Endodermal cell (in vitro differentiated cells): Measurements from ENCODE around the gene TSHZ2. TPM values are rescaled to one million over a fixed set of nuclear protein-coding genes. Genes with fewer than 3 reads are reported as not detected.
A peak's percentile ranks its signal among the peaks of the same experiment; 100 is the strongest.

Experiments used
- DNase-seq: peaks from one replicate; pipeline ENCODE4 v3.0.0-alpha.2; 2017
- H3K27ac ChIP-seq: 2 replicates; pipeline ENCODE4 v1.5.1; 2013; ENCODE audit warnings: mild to moderate bottlenecking, low read depth, low read length, moderate library complexity
- H3K27me3 ChIP-seq: 2 replicates; pipeline ENCODE4 v1.6.1; 2013; ENCODE audit warnings: mild to moderate bottlenecking, low read length, moderate library complexity; ENCODE audit not compliant: insufficient read depth, control insufficient read depth, poor library complexity, severe bottlenecking
- H3K36me3 ChIP-seq: 2 replicates; pipeline ENCODE4 v1.7.0; 2013; ENCODE audit warnings: mild to moderate bottlenecking, low read length, moderate library complexity; ENCODE audit not compliant: control insufficient read depth, insufficient read depth
- H3K4me1 ChIP-seq: one replicate; pipeline ENCODE4 v1.7.0; 2013; ENCODE audit warnings: low read length; ENCODE audit not compliant: control insufficient read depth, insufficient read depth
- H3K4me3 ChIP-seq: 2 replicates; pipeline ENCODE4 v1.5.1; 2013; ENCODE audit warnings: mild to moderate bottlenecking, low read length, moderate library complexity
- H3K9ac ChIP-seq: 2 replicates; pipeline ENCODE4 v1.6.1; 2013; ENCODE audit warnings: mild to moderate bottlenecking, low read length, moderate library complexity; ENCODE audit not compliant: poor library complexity, severe bottlenecking; ENCODE audit errors: extremely low read depth
- H3K9me3 ChIP-seq: 2 replicates; pipeline ENCODE4 v1.6.1; 2013; ENCODE audit warnings: mild to moderate bottlenecking, low read length, moderate library complexity; ENCODE audit not compliant: control insufficient read depth
- H3K27ac Mint-ChIP-seq: 2 replicates; pipeline ENCODE4 v1.8.0; 2020; ENCODE audit warnings: mixed read lengths
- H3K27me3 Mint-ChIP-seq: 2 replicates; pipeline ENCODE4 v1.8.0; 2021; ENCODE audit warnings: mild to moderate bottlenecking, mixed read lengths; ENCODE audit not compliant: insufficient read depth
- H3K36me3 Mint-ChIP-seq: 2 replicates; pipeline ENCODE4 v1.8.0; 2020; ENCODE audit warnings: low read depth, mixed read lengths
- H3K4me1 Mint-ChIP-seq: 2 replicates; pipeline ENCODE4 v1.8.0; 2020; ENCODE audit warnings: mixed read lengths
- H3K4me3 Mint-ChIP-seq: 2 replicates; pipeline ENCODE4 v1.8.0; 2020; ENCODE audit warnings: mild to moderate bottlenecking, moderate library complexity, mixed read lengths
- H3K9me3 Mint-ChIP-seq: 2 replicates; pipeline ENCODE4 v1.8.0; 2020; ENCODE audit warnings: mild to moderate bottlenecking, mixed read lengths
- WGBS, 2 experiments: methylation state at CpG; one replicate each; pipeline versions ENCODE4 v1.1.5 to v1.1.7; 2013; ENCODE audit warnings: missing lambda C conversion rate in 2 of 2, mixed read lengths in 1 of 2; ENCODE audit not compliant: insufficient coverage in 1 of 2, insufficient read length in 1 of 2; 5-methylcytosine and 5-hydroxymethylcytosine counted together
- total RNA-seq, 2 donors: library from RNA; stranded (reverse); fragmentation: NEBNext Ultra II Directional in 1 of 2; extraction: Animal tissue kit (Norgen Biotek cat#: 25700) in 1 of 2; gene quantifications; 2 replicates in 1 of 2; 3 replicates in 1 of 2; pipeline ENCODE4 v1.2.1, GENCODE V29; 2021
- TF ChIP-seq, protein P1 (sequence below): fragments of 200-600 bp; sonication (generic); conservative IDR thresholded peaks from 2 replicates; pipeline ENCODE4 v1.5.0; 2021; ENCODE audit warnings: antibody characterized with exemption, mild to moderate bottlenecking

Gene TSHZ2
- total RNA-seq, 2 donors from 2014 or later, result 0.07 to 0.31 TPM

DNA sequence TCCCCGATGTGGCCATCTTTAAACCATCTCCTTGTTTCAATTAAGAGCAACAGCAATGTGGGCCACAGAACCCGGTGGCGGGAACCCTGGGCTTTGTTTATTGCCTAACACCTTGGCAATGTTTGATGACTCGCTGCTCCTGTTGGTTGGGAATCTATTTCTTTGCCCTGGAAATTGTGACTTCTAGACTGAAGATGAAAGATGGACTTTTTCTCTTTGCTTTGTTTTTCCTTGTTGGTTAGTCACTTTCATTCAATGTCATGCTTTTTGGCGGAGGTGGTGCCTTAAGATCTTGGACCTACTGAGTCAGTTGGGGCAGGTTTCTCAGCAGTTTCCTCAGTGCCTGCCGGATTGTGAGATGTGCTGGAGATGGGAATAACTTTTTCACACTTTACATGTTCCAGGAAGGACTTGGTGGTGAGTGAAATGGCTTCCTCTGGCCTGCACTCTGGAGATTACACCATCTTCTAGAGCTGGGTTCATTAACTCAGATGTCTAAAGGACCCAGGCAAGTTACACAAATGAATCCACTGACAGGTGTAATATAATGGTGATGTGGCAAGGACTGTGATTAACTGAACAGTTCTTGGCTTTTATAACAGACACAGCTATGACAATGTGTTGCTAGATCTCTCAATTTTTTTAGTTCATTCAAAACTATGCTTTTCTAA is 56.3 kb downstream of the TSHZ2 start:
- Histone ChIP-seq H3K9ac (no peak overlapping the region), H3K4me1 (no peaks in the 10 kb centered on the region), H3K9me3 (no peaks in the 10 kb centered on the region), H3K4me3 (no peak overlapping the region), H3K36me3 (no peaks in the 10 kb centered on the region), H3K27ac (no peak overlapping the region), H3K27me3 (no peaks in the 10 kb centered on the region)
- no peaks in the 10 kb centered on the region for H3K36me3 Mint-ChIP-seq
- H3K4me3 Mint-ChIP-seq, result no peak overlapping the region
- TF ChIP-seq, protein P1, sequence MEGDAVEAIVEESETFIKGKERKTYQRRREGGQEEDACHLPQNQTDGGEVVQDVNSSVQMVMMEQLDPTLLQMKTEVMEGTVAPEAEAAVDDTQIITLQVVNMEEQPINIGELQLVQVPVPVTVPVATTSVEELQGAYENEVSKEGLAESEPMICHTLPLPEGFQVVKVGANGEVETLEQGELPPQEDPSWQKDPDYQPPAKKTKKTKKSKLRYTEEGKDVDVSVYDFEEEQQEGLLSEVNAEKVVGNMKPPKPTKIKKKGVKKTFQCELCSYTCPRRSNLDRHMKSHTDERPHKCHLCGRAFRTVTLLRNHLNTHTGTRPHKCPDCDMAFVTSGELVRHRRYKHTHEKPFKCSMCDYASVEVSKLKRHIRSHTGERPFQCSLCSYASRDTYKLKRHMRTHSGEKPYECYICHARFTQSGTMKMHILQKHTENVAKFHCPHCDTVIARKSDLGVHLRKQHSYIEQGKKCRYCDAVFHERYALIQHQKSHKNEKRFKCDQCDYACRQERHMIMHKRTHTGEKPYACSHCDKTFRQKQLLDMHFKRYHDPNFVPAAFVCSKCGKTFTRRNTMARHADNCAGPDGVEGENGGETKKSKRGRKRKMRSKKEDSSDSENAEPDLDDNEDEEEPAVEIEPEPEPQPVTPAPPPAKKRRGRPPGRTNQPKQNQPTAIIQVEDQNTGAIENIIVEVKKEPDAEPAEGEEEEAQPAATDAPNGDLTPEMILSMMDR, result no peak
- peaks cover 2% of the 10 kb centered on the region for H3K27me3 Mint-ChIP-seq
- DNase-seq, result no peak
- whole genome bisulfite sequencing, 2 experiments, result 93 to 96% methylated on average over 4 to 6 of the region's 6 CpGs
- H3K9me3 Mint-ChIP-seq, result no peaks in the 10 kb centered on the region
- no peak overlapping the region for H3K27ac Mint-ChIP-seq
- no peaks in the 10 kb centered on the region for H3K4me1 Mint-ChIP-seq

DNA sequence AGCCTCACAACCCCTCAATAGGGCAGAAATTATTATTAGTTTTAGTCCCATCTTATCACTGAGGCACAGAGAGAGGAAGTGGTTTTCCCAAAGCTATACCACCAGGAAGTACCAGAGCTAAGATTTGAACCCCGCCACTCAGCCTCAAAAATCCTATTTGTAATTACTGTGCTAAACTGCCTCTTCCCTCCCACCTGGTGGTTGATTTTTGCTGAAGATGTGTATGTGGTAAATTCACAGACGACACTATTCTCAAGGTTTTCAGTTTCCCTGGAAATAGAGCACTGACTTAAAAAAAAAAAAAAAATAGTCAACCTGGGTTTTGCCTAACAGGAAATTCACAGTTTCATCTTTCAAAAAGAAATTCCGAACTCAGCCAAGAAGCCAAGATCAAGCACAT is 57.9 kb downstream of the TSHZ2 start:
- Mint-ChIP-seq H3K36me3 (no peaks in the 10 kb centered on the region), H3K4me3 (no peak overlapping the region)

DNA sequence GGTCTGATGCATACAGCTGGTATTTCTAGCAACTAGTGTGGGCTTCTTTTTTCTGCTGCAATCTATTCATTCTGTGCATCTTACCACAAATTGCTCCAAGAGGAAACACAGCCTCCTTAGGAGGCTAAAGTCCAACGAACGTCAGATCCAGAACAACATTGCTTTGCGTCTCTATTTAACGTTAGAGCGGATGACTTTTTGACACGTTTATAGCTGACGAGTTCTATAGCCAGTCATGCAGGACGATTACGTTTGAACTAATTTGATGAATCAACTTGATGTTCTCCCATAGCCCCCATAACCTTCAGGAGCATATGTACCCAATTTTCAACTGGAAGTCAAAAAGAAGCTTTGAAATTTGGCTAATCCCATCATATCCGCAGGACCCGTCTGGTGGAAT is 59.9 kb downstream of the TSHZ2 start:
- Histone ChIP-seq H3K4me3 (no peak overlapping the region), H3K36me3 (no peaks in the 10 kb centered on the region), H3K4me1 (no peaks in the 10 kb centered on the region), H3K27ac (no peak overlapping the region), H3K27me3 (no peaks in the 10 kb centered on the region), H3K9ac (no peak overlapping the region), H3K9me3 (no peaks in the 10 kb centered on the region)
- no peaks in the 10 kb centered on the region for H3K9me3 Mint-ChIP-seq
- H3K36me3 Mint-ChIP-seq, result no peaks in the 10 kb centered on the region
- no peak overlapping the region for H3K27ac Mint-ChIP-seq
- H3K4me3 Mint-ChIP-seq, result no peak overlapping the region
- H3K4me1 Mint-ChIP-seq, result peaks cover 5% of the 10 kb centered on the region
- 93 to 94% methylated on average over 11 of the region's 11 CpGs for WGBS, 2 experiments
- H3K27me3 Mint-ChIP-seq, result peaks cover 2% of the 10 kb centered on the region
- no peak for DNase-seq
- TF ChIP-seq, protein P1, result no peak

More for the DNA sequence above, 57.9 kb downstream of the TSHZ2 start:
- Histone ChIP-seq H3K36me3 (no peaks in the 10 kb centered on the region), H3K4me1 (no peaks in the 10 kb centered on the region), H3K4me3 (no peak overlapping the region), H3K9ac (no peak overlapping the region), H3K27me3 (no peaks in the 10 kb centered on the region), H3K9me3 (no peaks in the 10 kb centered on the region), H3K27ac (no peak overlapping the region)
- Mint-ChIP-seq H3K27ac (no peak overlapping the region), H3K9me3 (no peaks in the 10 kb centered on the region), H3K27me3 (peaks cover 2% of the 10 kb centered on the region), H3K4me1 (peaks cover 4% of the 10 kb centered on the region)
- 82% methylated on average over 3 of the region's 3 CpGs; no CpG with 5 or more reads in 1 of the 2 experiments for WGBS, 2 experiments
- TF ChIP-seq, protein P1, result peak; percentile 44
- no peak for DNase-seq
